HG02938 (cell line): ENCODE data around the gene DYNC1I1.
"Not testable (repeated sequence)": the region's sequence is repeated elsewhere in the genome, so short reads cannot be mapped to it uniquely, and the experiment has no call there.

Source experiments
- ATAC-seq: cut with Tn5 transposase; IDR thresholded peaks from one replicate; pipeline ENCODE4 v1.9.1; 2021; ENCODE audit warnings: mild to moderate bottlenecking, moderate library complexity; ENCODE audit not compliant: unreplicated experiment

Gene DYNC1I1

GRCh38 chr7:95905167-95905566, 132.8 kb downstream of the DYNC1I1 start:
- ATAC-seq: no peak

GRCh38 chr7:95906851-95907250, 134.5 kb downstream of the DYNC1I1 start:
- no peak for ATAC-seq

GRCh38 chr7:95907337-95907736, 135.0 kb downstream of the DYNC1I1 start:
- no peak for ATAC-seq

- ATAC-seq: no peak
Measured at GRCh38 chr7:95908499-95908898, 136.1 kb downstream of the DYNC1I1 start.

- ATAC-seq: no peak
Measured at GRCh38 chr7:95910341-95910740, 138.0 kb downstream of the DYNC1I1 start.

GRCh38 chr7:95915731-95916130, 143.4 kb downstream of the DYNC1I1 start:
- no peak for ATAC-seq

GRCh38 chr7:95916573-95917297, 144.4 kb downstream of the DYNC1I1 start:
- peak; percentile 72 for ATAC-seq

- no peak for ATAC-seq
Measured at GRCh38 chr7:95917634-95918033, 145.3 kb downstream of the DYNC1I1 start.

- ATAC-seq: no peak
Measured at GRCh38 chr7:95919556-95919955, 147.2 kb downstream of the DYNC1I1 start.

GRCh38 chr7:95921543-95921942, 149.2 kb downstream of the DYNC1I1 start:
- no peak for ATAC-seq

- ATAC-seq: no peak
Measured at GRCh38 chr7:95922191-95922590, 149.8 kb downstream of the DYNC1I1 start.

- no peak for ATAC-seq
Measured at GRCh38 chr7:95925236-95925635, 152.9 kb downstream of the DYNC1I1 start.

- ATAC-seq: no peak
Measured at GRCh38 chr7:95925971-95926370, 153.6 kb downstream of the DYNC1I1 start.

GRCh38 chr7:95927756-95928155, 155.4 kb downstream of the DYNC1I1 start:
- no peak for ATAC-seq

GRCh38 chr7:95929710-95930280, 157.4 kb downstream of the DYNC1I1 start:
- ATAC-seq: no peak

GRCh38 chr7:95931460-95932232, 159.3 kb downstream of the DYNC1I1 start:
- ATAC-seq: no peak

- ATAC-seq: no peak
Measured at GRCh38 chr7:95933618-95934017, 161.3 kb downstream of the DYNC1I1 start.

GRCh38 chr7:95944867-95945266, 172.5 kb downstream of the DYNC1I1 start:
- not testable (repeated sequence) for ATAC-seq

- ATAC-seq: no peak
Measured at GRCh38 chr7:95950698-95951097, 178.3 kb downstream of the DYNC1I1 start.

GRCh38 chr7:95951531-95951930, 179.2 kb downstream of the DYNC1I1 start:
- no peak for ATAC-seq

- ATAC-seq: no peak
Measured at GRCh38 chr7:95951997-95952795, 179.8 kb downstream of the DYNC1I1 start.
